GM12878 (cell line): ENCODE measurements around the gene ZNHIT1. TPM values are rescaled to one million over a fixed set of nuclear protein-coding genes. Genes with fewer than 3 reads are reported as not detected.

Source experiments
- ATAC-seq: fragments of 200-7000 bp; cut with Tn5 transposase; 3 replicates; pipeline ENCODE4 v1.9.1; 2020; ENCODE audit warnings: mild to moderate bottlenecking, moderate library complexity
- BruUV-seq: library from RNA; stranded (reverse); fragments of 400-500 nt; replicated peaks from 2 replicates; lab custom pipeline; 2021; lab: Mats Ljungman, UMichigan
- CTCF ChIA-PET: fragments of 300-600 bp; sonication (Branson Sonifier 250); formaldehyde crosslinking; extraction: SDS; loops from one replicate; lab custom pipeline; 2021; ENCODE audit warnings: inconsistent platforms; lab: Yijun Ruan, JAX
- POLR2A ChIA-PET: fragments of 350-600 bp; formaldehyde crosslinking; extraction: SDS; loops from one replicate; lab custom pipeline; 2021; ENCODE audit warnings: inconsistent platforms; lab: Charles Lee
- RAD21 ChIA-PET: fragments of 300-600 bp; sonication (Branson Sonifier 250); formaldehyde crosslinking; loops from one replicate; lab custom pipeline; 2023; ENCODE audit warnings: antibody characterized with exemption; ENCODE audit not compliant: unreplicated experiment; lab: Charles Lee
- SMC1A ChIA-PET: fragments of 300-600 bp; sonication (Branson Sonifier 250); formaldehyde crosslinking; loops from one replicate; lab custom pipeline; 2023; ENCODE audit not compliant: unreplicated experiment, uncharacterized antibody; lab: Charles Lee
- DNase-seq: peaks from one replicate; pipeline ENCODE4 v3.0.0-alpha.2; 2011; ENCODE audit warnings: low read depth, low spot score
- FAIRE-seq: peaks from 3 replicates; lab custom pipeline; 2011; peaks lifted over from hg19 to GRCh38; lab: Jason Lieb, UNC
- H2AFZ ChIP-seq: 2 replicates; pipeline ENCODE4 v1.6.0; 2011; ENCODE audit warnings: low read depth, low read length, control low read depth; ENCODE audit not compliant: control insufficient read depth
- H3K27ac ChIP-seq: 2 replicates; pipeline ENCODE4 v1.5.1; 2011; ENCODE audit warnings: control low read depth; ENCODE audit not compliant: control insufficient read depth, insufficient read depth
- H3K27me3 ChIP-seq, 2 experiments: replicated peaks in 1 of 2; 2 replicates each; pipeline versions ENCODE4 v1.6.0 to v1.6.1; 2011; ENCODE audit warnings: low read length in 1 of 2; ENCODE audit not compliant: control insufficient read depth in 2 of 2, insufficient read depth in 2 of 2
- H3K36me3 ChIP-seq, 2 experiments: 2 replicates each; pipeline ENCODE4 v1.5.1; 2011; ENCODE audit warnings: low read length in 1 of 2; ENCODE audit not compliant: control insufficient read depth in 2 of 2, insufficient read depth in 2 of 2
- H3K4me1 ChIP-seq: 2 replicates; pipeline ENCODE4 v1.6.1; 2011; ENCODE audit warnings: mild to moderate bottlenecking, low read length, moderate library complexity, mixed read lengths; ENCODE audit not compliant: control insufficient read depth, insufficient read depth
- H3K4me2 ChIP-seq: 2 replicates; pipeline ENCODE4 v1.6.0; 2011; ENCODE audit warnings: control low read depth; ENCODE audit not compliant: control insufficient read depth, insufficient read depth
- H3K4me3 ChIP-seq: fragments of 200-600 bp; sonication (generic); 2 replicates; pipeline ENCODE4 v1.5.1; 2016
- H3K79me2 ChIP-seq: 2 replicates; pipeline ENCODE4 v1.6.0; 2011; ENCODE audit warnings: low read length; ENCODE audit not compliant: control insufficient read depth, insufficient read depth
- H3K9ac ChIP-seq: 2 replicates; pipeline ENCODE4 v1.8.0; 2011; ENCODE audit warnings: low read length, control low read depth, mixed read lengths; ENCODE audit not compliant: control insufficient read depth, insufficient read depth
- H3K9me3 ChIP-seq: replicated peaks from 3 replicates; pipeline ENCODE4 v1.5.1; 2011; ENCODE audit warnings: mild to moderate bottlenecking, low read length; ENCODE audit not compliant: control insufficient read depth, insufficient read depth
- H4K20me1 ChIP-seq: 2 replicates; pipeline ENCODE4 v1.6.0; 2011; ENCODE audit not compliant: control insufficient read depth, insufficient read depth
- FOXK2 ChIP-seq: fragments of 450-650 bp; IDR thresholded peaks from 2 replicates; pipeline ENCODE4 v1.6.1; 2017; ENCODE audit warnings: mild to moderate bottlenecking, moderate library complexity
- MEF2B ChIP-seq: fragments of 450-650 bp; IDR thresholded peaks from 2 replicates; pipeline ENCODE4 v1.6.1; 2018; ENCODE audit warnings: mild to moderate bottlenecking, moderate library complexity; ENCODE audit not compliant: partially characterized antibody, poor library complexity, severe bottlenecking
- NFYB ChIP-seq: IDR thresholded peaks from 2 replicates; pipeline ENCODE4 v1.6.1; 2011; ENCODE audit warnings: low read depth, mild to moderate bottlenecking, low read length, improper control_type of control experiment, moderate library complexity; ENCODE audit not compliant: insufficient read depth
- PAX5 ChIP-seq: IDR thresholded peaks from 2 replicates; pipeline ENCODE4 v1.6.1; 2011; ENCODE audit warnings: low read depth, low read length, borderline replicate concordance
- RBBP5 ChIP-seq: fragments of 200-600 bp; sonication (generic); conservative IDR thresholded peaks from 2 replicates; pipeline ENCODE4 v1.6.1; 2016
- REST ChIP-seq: IDR thresholded peaks from 2 replicates; pipeline ENCODE4 v1.6.1; 2012; ENCODE audit warnings: mild to moderate bottlenecking, low read depth, low read length
- SPI1 ChIP-seq: IDR thresholded peaks from 2 replicates; pipeline ENCODE4 v1.6.1; 2011; ENCODE audit warnings: low read depth, mild to moderate bottlenecking, low read length, moderate library complexity, borderline replicate concordance; ENCODE audit not compliant: insufficient read depth
- STAT1 ChIP-seq: fragments of 450-650 bp; conservative IDR thresholded peaks from 2 replicates; pipeline ENCODE4 v1.6.1; 2014; ENCODE audit warnings: antibody characterized with exemption, mild to moderate bottlenecking
- ZBTB33 ChIP-seq: fragments of 450-650 bp; IDR thresholded peaks from 2 replicates; pipeline ENCODE4 v1.6.1; 2017; ENCODE audit warnings: mild to moderate bottlenecking
- WGBS: methylation state at CpG from one replicate; pipeline ENCODE4 v1.1.6; 2016; ENCODE audit warnings: low lambda C conversion rate; ENCODE audit not compliant: insufficient replicate concordance, insufficient coverage; ENCODE audit errors: missing lambda C conversion rate; 5-methylcytosine and 5-hydroxymethylcytosine counted together
- in situ Hi-C: fragments of 300-500 bp; cut with MboI; formaldehyde crosslinking; loops from 9 replicates; pipeline ENCODE4 v1.14.3; 2018; ENCODE audit warnings: mixed read lengths
- intact Hi-C: fragments of 100-400 bp; cut with micrococcal nuclease; formaldehyde crosslinking; loops from one replicate; pipeline ENCODE4 v1.14.2; 2022; ENCODE audit not compliant: unreplicated experiment
- polyA plus RNA-seq, 11 experiments: library from polyadenylated mRNA; depleted of rRNA in 4 of 11; unstranded in 6 of 11; stranded (reverse) in 5 of 11; fragments of >200 nt; fragmentation: Nextera tagmentation in 4 of 11; fragmentation: Illumina TruSeq in 1 of 11; extraction: Ambion mirVana in 4 of 11; extraction: Trizol in 1 of 11; gene quantifications; 1 replicate in 1 of 11; 2 replicates in 10 of 11; pipeline versions ENCODE4 v1.2.1 to v1.2.3, GENCODE V29; 2011 to 2016; ENCODE audit warnings: inconsistent platforms in 2 of 11, missing spikeins in 2 of 11, low read depth in 1 of 11
- total RNA-seq, 4 experiments: library from RNA; depleted of rRNA in 3 of 4; stranded (reverse); fragments of >200 nt in 3 of 4; fragmentation: Illumina TruSeq in 1 of 4; extraction: Trizol in 1 of 4; gene quantifications; 2 replicates each; pipeline versions ENCODE4 v1.2.1 to v1.2.3, GENCODE V29; 2013 to 2021

Gene ZNHIT1
- total and polyA plus RNA-seq, 10 of the 15 experiments (the other 5 are each of a cell fraction or from before 2014, with no cell fraction given) = 3.8 to 79.2 (median 44.5) TPM

GRCh38 chr7:101201695-101202602 lies 16.0 kb upstream of the ZNHIT1 start:
- RAD21 ChIA-PET = interaction anchor here (1.9 kb wide), 1 partner anchor 81 kb away, joined by 5 read pairs; no protein-coding TSS in a partner anchor
- Histone ChIP-seq H3K9ac (no peak overlapping the region), H3K27me3 (peaks cover 0 to 9% of the 10 kb centered on the region in 2 experiments; a peak in 2 of 4 replicates), H3K4me1 (no peaks in the 10 kb centered on the region; the same call in 1 of the 2 replicates), H2AFZ (no peak overlapping the region), H3K9me3 (no peaks in the 10 kb centered on the region), H3K27ac (no peak overlapping the region), H3K4me2 (no peak overlapping the region), H3K36me3 (no peaks in the 10 kb centered on the region), H4K20me1 (no peaks in the 10 kb centered on the region), H3K79me2 (no peaks in the 10 kb centered on the region), H3K4me3 (no peak overlapping the region)
- intact Hi-C loops = no loop called here
- no peak for FAIRE-seq
- no TSS peak for BruUV-seq
- SMC1A ChIA-PET = interaction anchor here (0.6 kb wide), 1 partner anchor 27 kb away, joined by 3 read pairs; no protein-coding TSS in a partner anchor
- CTCF ChIA-PET = interaction anchor here (4.1 kb wide), 1 partner anchor 10 kb away, joined by 18 read pairs; no protein-coding TSS in a partner anchor
- no peak for DNase-seq
- WGBS = 36% methylated on average over 65 of the region's 75 CpGs
- POLR2A ChIA-PET = no interaction called here
- ATAC-seq = peak; percentile 59; the same call in 2 of the 3 replicates
- in situ Hi-C loops = no loop called here
- no peak for TF ChIP-seq PAX5
- peak; percentile 23; the same call in 1 of the 2 replicates for TF ChIP-seq SPI1

- no peaks in the 10 kb centered on the region for H4K20me1 ChIP-seq
- ChIA-PET RAD21 (no interaction called here), POLR2A (no interaction called here), SMC1A (interaction anchor here (1.7 kb wide), 1 partner anchor 15 kb away, joined by 5 read pairs; the partner anchor contains the start of genes PLOD3 and ZNHIT1), CTCF (interaction anchor here (4.1 kb wide), 1 partner anchor 10 kb away, joined by 18 read pairs; no protein-coding TSS in a partner anchor)
- H3K36me3 ChIP-seq = no peaks in the 10 kb centered on the region
- H3K4me3 ChIP-seq = no peak overlapping the region
- BruUV-seq = no TSS peak
- H3K9me3 ChIP-seq = no peaks in the 10 kb centered on the region
- in situ Hi-C loops (no loop called here), intact Hi-C loops (no loop called here)
- no peaks in the 10 kb centered on the region for H3K79me2 ChIP-seq
- DNase-seq (no peak), FAIRE-seq (no peak), ATAC-seq (no peak)
- WGBS = 85% methylated on average over 5 of the region's 5 CpGs
- no peak overlapping the region for H3K27ac ChIP-seq
- no peak overlapping the region for H2AFZ ChIP-seq
- H3K4me1 ChIP-seq = no peaks in the 10 kb centered on the region; the same call in 1 of the 2 replicates
- peaks cover 0 to 9% of the 10 kb centered on the region in 2 experiments; a peak in 2 of 4 replicates for H3K27me3 ChIP-seq
- H3K9ac ChIP-seq = no peak overlapping the region
- no peak overlapping the region for H3K4me2 ChIP-seq
- no peak for TF ChIP-seq FOXK2
- no peak for TF ChIP-seq STAT1
- no peak for TF ChIP-seq ZBTB33
- no peak for TF ChIP-seq NFYB
- no peak for TF ChIP-seq MEF2B
- TF ChIP-seq REST = no peak
- TF ChIP-seq RBBP5 = no peak
Measured at GRCh38 chr7:101202603-101202918, 15.4 kb upstream of the ZNHIT1 start.
